ENCODE measurements around the gene HYI. TPM values are rescaled to one million over a fixed set of nuclear protein-coding genes. Genes with fewer than 3 reads are reported as not detected.

Gene HYI
- total and polyA plus RNA-seq, 2 of the 8 experiments (the other 6 are each of a cell fraction or from before 2014, with no cell fraction given) = 14.4 to 17.7 TPM

- no peak overlapping the region for H3K9ac ChIP-seq (replicated peaks in 1 of 4; ENCODE audit: extremely low read depth in 1 of 4, low read depth in 3 of 4, low read length in 3 of 4)
- H2AK5ac ChIP-seq (ENCODE audit: low read depth, low read length) = no peak overlapping the region
- no peaks in the 10 kb centered on the region for H4K20me1 ChIP-seq (replicated peaks in 1 of 2; ENCODE audit: control insufficient read depth in 1 of 2, insufficient read depth in 2 of 2, low read length in 2 of 2)
- no peaks in the 10 kb centered on the region for H3K23me2 ChIP-seq (ENCODE audit: low read depth, low read length)
- no peaks in the 10 kb centered on the region for H3K9me3 ChIP-seq (ENCODE audit: insufficient read depth in 2 of 2, low read depth in 1 of 2, low read length in 1 of 2)
- H2BK120ac ChIP-seq (replicated peaks; ENCODE audit: low read depth, low read length) = no peak overlapping the region
- H4K91ac ChIP-seq (replicated peaks; ENCODE audit: insufficient read length, low read length) = no peak overlapping the region
- no peak overlapping the region for H3K4me3 ChIP-seq (ENCODE audit: extremely low read depth in 1 of 4, insufficient read depth in 2 of 4, low read depth in 3 of 4, low read length in 4 of 4)
- no peak overlapping the region for H2BK12ac ChIP-seq (ENCODE audit: low read depth, low read length)
- FAIRE-seq (no peak), DNase-seq (ENCODE audit: low read depth in 1 of 2, low spot score in 2 of 2) (no peak)
- no peak overlapping the region for H3K4ac ChIP-seq (replicated peaks; ENCODE audit: insufficient read length, low read depth, low read length)
- H3K27ac ChIP-seq (ENCODE audit: low read depth, low read length) = no peak overlapping the region
- H2BK20ac ChIP-seq (ENCODE audit: low read length) = no peak overlapping the region
- no peak overlapping the region for H2AFZ ChIP-seq (ENCODE audit: low read length)
- no peak overlapping the region for H3K18ac ChIP-seq (ENCODE audit: extremely low read depth, low read length)
- no peak overlapping the region for H2BK5ac ChIP-seq (ENCODE audit: low read depth, low read length)
- 82% methylated on average over 1 of the region's 1 CpG; no CpG with 5 or more reads in 1 of the 2 experiments for WGBS, 2 experiments (ENCODE audit: extremely low coverage in 1 of 2, insufficient coverage in 1 of 2, insufficient read length in 1 of 2, insufficient replicate concordance in 2 of 2, low coverage in 1 of 2, low lambda C conversion rate in 2 of 2, missing lambda C conversion rate in 1 of 2)
- H3K4me1 ChIP-seq (replicated peaks in 1 of 4; ENCODE audit: control insufficient read depth in 3 of 4, insufficient read depth in 4 of 4, low read length in 3 of 4) = no peaks in the 10 kb centered on the region
- ChIA-PET CTCF (ENCODE audit: partially characterized antibody) (no interaction called here), POLR2A (ENCODE audit: partially characterized antibody) (interaction anchor here (1.6 kb wide), 1 partner anchor 15 kb away, joined by 4 read pairs; no protein-coding TSS in a partner anchor)
- H3K27me3 ChIP-seq (replicated peaks in 1 of 4; ENCODE audit: control insufficient read depth in 3 of 4, extremely low read depth in 1 of 4, insufficient read depth in 3 of 4, low read length in 3 of 4) = no peaks in the 10 kb centered on the region
- no peak overlapping the region for H3K23ac ChIP-seq (ENCODE audit: insufficient read length)
- no peak overlapping the region for H3K14ac ChIP-seq (ENCODE audit: insufficient read length)
- no peaks in the 10 kb centered on the region for H3K36me3 ChIP-seq (ENCODE audit: control insufficient read depth in 2 of 4, insufficient read depth in 4 of 4, low read length in 3 of 4)
- no peak overlapping the region for H4K5ac ChIP-seq (ENCODE audit: insufficient read length, low read depth, low read length)
- TF ChIP-seq SIN3A (conservative IDR thresholded peaks at IDR 0.05 in 1 of 2, IDR thresholded peaks at IDR 0.05 in 1 of 2; ENCODE audit: low read depth in 1 of 2, low read length in 2 of 2) (no peak), CHD2 (IDR thresholded peaks at IDR 0.05; ENCODE audit: low read length) (no peak), KDM4A (IDR thresholded peaks at IDR 0.05; ENCODE audit: low read depth, low read length, severe bottlenecking) (no peak), KDM5A (IDR thresholded peaks at IDR 0.05; ENCODE audit: low read length) (no peak), NRF1 (IDR thresholded peaks at IDR 0.05; ENCODE audit: low read depth, low read length) (no peak), EP300 (IDR thresholded peaks at IDR 0.05; ENCODE audit: borderline replicate concordance in 1 of 2, low read depth in 2 of 2, low read length in 2 of 2) (no peak), GTF2F1 (IDR thresholded peaks at IDR 0.05; ENCODE audit: borderline replicate concordance, low read depth, low read length) (no peak), EZH2 (IDR thresholded peaks at IDR 0.05; ENCODE audit: low read depth, low read length, severe bottlenecking) (no peak), SP4 (IDR thresholded peaks at IDR 0.05; ENCODE audit: low read length) (no peak), RBBP5 (IDR thresholded peaks at IDR 0.05; ENCODE audit: borderline replicate concordance, low read depth, low read length) (no peak)
- no peak overlapping the region for H2BK15ac ChIP-seq (ENCODE audit: low read length)
- H3K79me1 ChIP-seq (ENCODE audit: low read depth, low read length) = no peaks in the 10 kb centered on the region
- no peak overlapping the region for H4K8ac ChIP-seq (ENCODE audit: extremely low read depth, insufficient read depth, low read length)
- no peak overlapping the region for H3K4me2 ChIP-seq (ENCODE audit: insufficient read depth in 1 of 2, low read depth in 2 of 2, low read length in 2 of 2)
- no peaks in the 10 kb centered on the region for H3K79me2 ChIP-seq (ENCODE audit: control insufficient read depth in 1 of 2, insufficient read depth in 2 of 2, low read length in 2 of 2)
- no peak overlapping the region for H3K56ac ChIP-seq (replicated peaks; ENCODE audit: insufficient read length, low read depth, low read length)
Measured at GRCh38 chr1:43469932-43470331, 16.2 kb upstream of the HYI start.
